Hepatocyte (in vitro differentiated cells): ENCODE results near the gene HIC2. TPM values are rescaled to one million over a fixed set of nuclear protein-coding genes. Genes with fewer than 3 reads are reported as not detected.
"Not testable (repeated sequence)": the region's sequence is repeated elsewhere in the genome, so short reads cannot be mapped to it uniquely, and the experiment has no call there.

ENCODE experiments used
- DNase-seq: peaks from one replicate; pipeline ENCODE4 v3.0.0-alpha.2; 2016; ENCODE audit warnings: low spot score
- H2AFZ ChIP-seq: fragments of 200-600 bp; sonication (generic); 2 replicates; pipeline ENCODE4 v1.6.0; 2016; ENCODE audit warnings: antibody characterized with exemption, mild to moderate bottlenecking
- H3K27ac ChIP-seq: fragments of 200-600 bp; sonication (generic); 2 replicates; pipeline ENCODE4 v1.5.1; 2016; ENCODE audit warnings: mild to moderate bottlenecking
- H3K27me3 ChIP-seq: fragments of 200-600 bp; sonication (generic); 2 replicates; pipeline ENCODE4 v1.6.1; 2016
- H3K36me3 ChIP-seq: fragments of 200-600 bp; sonication (generic); replicated peaks from 2 replicates; pipeline ENCODE4 v1.5.1; 2016; ENCODE audit warnings: low read depth; ENCODE audit not compliant: insufficient read depth
- H3K4me1 ChIP-seq: fragments of 200-600 bp; sonication (generic); 2 replicates; pipeline ENCODE4 v1.5.1; 2016; ENCODE audit warnings: mild to moderate bottlenecking, moderate library complexity; ENCODE audit not compliant: insufficient read depth
- H3K4me2 ChIP-seq: fragments of 200-600 bp; sonication (generic); 2 replicates; pipeline ENCODE4 v1.6.0; 2016
- H3K4me3 ChIP-seq: fragments of 200-600 bp; sonication (generic); 2 replicates; pipeline ENCODE4 v1.5.1; 2016; ENCODE audit warnings: mild to moderate bottlenecking
- H3K79me2 ChIP-seq: fragments of 200-600 bp; sonication (generic); 2 replicates; pipeline ENCODE4 v1.6.0; 2017; ENCODE audit warnings: mild to moderate bottlenecking
- H3K9me2 ChIP-seq: fragments of 200-600 bp; sonication (generic); replicated peaks from 2 replicates; pipeline ENCODE4 v1.6.0; 2017; ENCODE audit warnings: mild to moderate bottlenecking; ENCODE audit not compliant: insufficient read depth
- H3K9me3 ChIP-seq: fragments of 200-600 bp; sonication (generic); 2 replicates; pipeline ENCODE4 v1.5.1; 2016; ENCODE audit warnings: low read depth, mild to moderate bottlenecking
- H4K20me1 ChIP-seq: fragments of 200-600 bp; sonication (generic); 2 replicates; pipeline ENCODE4 v1.6.0; 2016; ENCODE audit warnings: mild to moderate bottlenecking; ENCODE audit not compliant: insufficient read depth, poor library complexity, severe bottlenecking
- EZH2 ChIP-seq: fragments of 200-600 bp; sonication (generic); IDR thresholded peaks from 2 replicates; pipeline ENCODE4 v1.6.1; 2016; ENCODE audit warnings: antibody characterized with exemption, mild to moderate bottlenecking, borderline replicate concordance
- EZH2phosphoT487 ChIP-seq: fragments of 200-600 bp; sonication (generic); IDR thresholded peaks from one replicate; pipeline ENCODE4 v1.6.1; 2018; ENCODE audit warnings: antibody characterized with exemption, mild to moderate bottlenecking, low read depth, moderate library complexity; ENCODE audit not compliant: unreplicated experiment, severe bottlenecking
- WGBS: methylation state at CpG from one replicate; pipeline ENCODE4 v1.1.6; 2016; ENCODE audit warnings: low lambda C conversion rate; ENCODE audit errors: missing lambda C conversion rate; 5-methylcytosine and 5-hydroxymethylcytosine counted together
- polyA plus RNA-seq: library from polyadenylated mRNA; unstranded; fragments of >200 nt; fragmentation: Nextera tagmentation; extraction: Ambion mirVana; gene quantifications from 2 replicates; pipeline ENCODE4 v1.2.1, GENCODE V29; 2016
- total RNA-seq: library from RNA; depleted of rRNA; stranded (reverse); fragments of >200 nt; gene quantifications from 2 replicates; pipeline ENCODE4 v1.2.3, GENCODE V29; 2014
- TF ChIP-seq, protein P1 (sequence below): fragments of 200-600 bp; sonication (generic); IDR thresholded peaks from 2 replicates; pipeline ENCODE4 v1.5.1; 2016; ENCODE audit warnings: antibody characterized with exemption, mild to moderate bottlenecking; ENCODE audit not compliant: poor library complexity

Gene HIC2
- total and polyA plus RNA-seq, 2 experiments from 2014 or later = 11.4 to 21.2 TPM

DNA sequence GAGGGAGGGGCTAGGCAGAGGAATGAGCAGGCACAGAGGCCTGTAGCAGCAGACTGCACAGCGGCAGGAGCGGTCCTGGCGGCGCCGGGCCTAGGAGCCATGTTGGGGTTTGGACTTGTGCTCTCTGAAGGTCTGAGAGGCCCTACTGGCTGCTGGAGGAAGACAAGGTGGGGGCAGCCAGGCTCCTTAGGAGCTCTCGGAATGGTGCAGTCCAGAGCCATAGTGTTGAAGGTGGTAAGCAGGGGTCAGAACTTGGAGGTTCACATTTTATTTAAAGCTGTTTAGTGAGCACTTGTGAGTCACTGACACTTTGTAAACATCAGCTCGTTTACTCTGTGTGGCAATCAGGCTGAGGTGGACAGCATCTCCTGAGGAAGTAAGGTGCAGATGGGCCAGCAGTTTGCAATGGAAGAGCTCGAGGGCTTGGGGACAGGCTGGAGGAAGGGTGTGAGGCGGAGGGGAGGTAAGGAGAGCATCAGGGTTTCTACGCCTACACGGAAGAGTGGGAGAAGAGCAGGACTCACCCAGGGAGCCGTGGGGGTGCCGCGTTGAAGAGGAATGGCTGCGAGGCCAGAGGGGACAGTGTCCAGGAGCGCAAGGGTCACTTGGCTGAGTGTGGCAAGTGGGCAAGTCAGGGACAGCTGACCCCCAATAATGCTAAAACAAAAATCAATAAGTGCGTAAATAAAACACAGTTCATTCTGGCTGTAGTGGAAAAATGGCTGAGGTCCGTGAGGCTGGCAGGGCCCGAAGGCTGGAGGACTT is 40.0 kb downstream of the HIC2 start:
- Histone ChIP-seq H3K4me2 (peak overlapping the region; percentile 53), H3K79me2 (peaks cover 3% of the 10 kb centered on the region), H4K20me1 (no peaks in the 10 kb centered on the region), H3K9me3 (no peaks in the 10 kb centered on the region), H2AFZ (no peak overlapping the region), H3K9me2 (no peaks in the 10 kb centered on the region), H3K4me3 (no peak overlapping the region), H3K4me1 (peaks cover 4% of the 10 kb centered on the region), H3K27me3 (no peaks in the 10 kb centered on the region), H3K36me3 (no peaks in the 10 kb centered on the region), H3K27ac (peak overlapping the region; percentile 59)
- TF ChIP-seq EZH2phosphoT487 (no peak), EZH2 (no peak)
- TF ChIP-seq, protein P1, sequence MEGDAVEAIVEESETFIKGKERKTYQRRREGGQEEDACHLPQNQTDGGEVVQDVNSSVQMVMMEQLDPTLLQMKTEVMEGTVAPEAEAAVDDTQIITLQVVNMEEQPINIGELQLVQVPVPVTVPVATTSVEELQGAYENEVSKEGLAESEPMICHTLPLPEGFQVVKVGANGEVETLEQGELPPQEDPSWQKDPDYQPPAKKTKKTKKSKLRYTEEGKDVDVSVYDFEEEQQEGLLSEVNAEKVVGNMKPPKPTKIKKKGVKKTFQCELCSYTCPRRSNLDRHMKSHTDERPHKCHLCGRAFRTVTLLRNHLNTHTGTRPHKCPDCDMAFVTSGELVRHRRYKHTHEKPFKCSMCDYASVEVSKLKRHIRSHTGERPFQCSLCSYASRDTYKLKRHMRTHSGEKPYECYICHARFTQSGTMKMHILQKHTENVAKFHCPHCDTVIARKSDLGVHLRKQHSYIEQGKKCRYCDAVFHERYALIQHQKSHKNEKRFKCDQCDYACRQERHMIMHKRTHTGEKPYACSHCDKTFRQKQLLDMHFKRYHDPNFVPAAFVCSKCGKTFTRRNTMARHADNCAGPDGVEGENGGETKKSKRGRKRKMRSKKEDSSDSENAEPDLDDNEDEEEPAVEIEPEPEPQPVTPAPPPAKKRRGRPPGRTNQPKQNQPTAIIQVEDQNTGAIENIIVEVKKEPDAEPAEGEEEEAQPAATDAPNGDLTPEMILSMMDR = no peak
- WGBS = 66% methylated on average over 19 of the region's 19 CpGs
- peak; percentile 54 for DNase-seq

DNA sequence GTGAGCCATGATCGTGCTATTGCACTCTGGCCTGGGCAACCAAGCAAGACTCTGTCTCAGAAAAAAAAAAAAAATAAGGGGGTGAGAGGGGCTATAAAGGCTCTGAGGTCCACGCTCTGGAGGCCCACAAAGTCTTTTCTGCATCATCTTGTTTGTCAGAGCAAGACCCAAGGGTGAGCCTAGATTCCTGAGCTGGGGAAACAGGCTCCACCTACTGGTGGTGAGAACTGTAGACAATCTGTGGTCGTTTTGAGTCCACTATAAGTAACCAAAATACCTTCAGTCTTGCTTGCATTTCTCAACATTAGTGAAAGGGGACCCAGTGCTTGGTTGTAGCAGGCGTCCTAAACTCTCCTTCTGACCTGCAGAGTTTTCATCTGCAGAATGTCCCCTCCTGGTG is 45.5 kb downstream of the HIC2 start:
- H3K36me3 ChIP-seq, H3K9me3 ChIP-seq, H3K4me3 ChIP-seq, H3K4me1 ChIP-seq, H3K27me3 ChIP-seq, H3K27ac ChIP-seq, H4K20me1 ChIP-seq, H3K4me2 ChIP-seq, H2AFZ ChIP-seq, H3K79me2 ChIP-seq, DNase-seq, H3K9me2 ChIP-seq: not testable (repeated sequence)
- 100% methylated on average over 1 of the region's 4 CpGs for WGBS

DNA sequence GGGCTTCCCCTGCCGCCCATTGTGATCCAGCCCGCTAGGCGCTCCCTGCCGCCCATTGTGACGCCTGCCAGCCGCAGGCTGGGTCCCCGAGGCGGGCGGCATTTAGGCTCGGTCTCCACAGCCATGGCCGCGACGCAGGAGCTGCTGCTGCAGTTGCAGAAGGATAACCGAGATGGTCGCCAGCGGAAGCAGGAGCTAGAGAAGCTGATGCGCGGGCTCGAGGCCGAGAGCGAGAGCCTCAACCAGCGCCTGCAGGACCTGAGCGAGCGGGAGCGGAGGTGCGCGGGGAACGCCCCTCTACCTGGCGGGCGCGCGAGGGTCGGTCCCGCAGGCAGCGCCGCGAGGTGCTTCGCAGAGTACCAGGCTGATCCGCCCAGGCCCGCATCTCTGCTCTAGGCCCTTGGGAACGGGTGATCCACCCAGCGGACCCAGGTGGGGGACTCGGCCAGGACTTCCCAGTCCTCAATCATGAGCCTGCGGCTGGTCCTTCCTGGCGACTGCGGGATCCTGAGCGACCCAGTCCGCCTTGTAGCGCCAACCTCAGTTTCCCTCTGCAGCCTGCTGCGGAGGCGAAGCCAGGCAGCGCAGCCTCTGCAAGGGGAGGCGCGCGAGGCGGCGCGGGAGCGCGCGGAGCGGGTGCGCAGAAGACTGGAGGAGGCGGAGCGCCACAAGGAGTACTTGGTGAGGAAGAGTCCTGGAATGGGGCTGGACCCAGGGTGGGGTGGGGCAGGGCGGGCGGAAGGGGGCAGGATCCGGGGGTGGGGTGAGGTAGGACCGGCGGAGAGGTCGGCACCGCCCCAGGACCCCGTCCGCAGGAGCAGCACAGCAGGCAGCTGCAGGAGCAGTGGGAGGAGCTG is 50.4 kb downstream of the HIC2 start, which contains the start of gene TMEM191C:
Gene TMEM191C, plus strand, starts transcription at position 51 of the 857 bp plus-strand sequence. Its CDS starts 73 bp downstream, at position 124.
- 0% methylated on average over 15 of the region's 74 CpGs for WGBS
- H3K27ac ChIP-seq, H3K4me3 ChIP-seq, H3K9me2 ChIP-seq, DNase-seq, H3K79me2 ChIP-seq, H3K36me3 ChIP-seq, H4K20me1 ChIP-seq, H3K27me3 ChIP-seq, H3K4me1 ChIP-seq, H2AFZ ChIP-seq, H3K9me3 ChIP-seq: not testable (repeated sequence)
- peak within 1 kb of the TSS; percentile 63 for H3K4me2 ChIP-seq

DNA sequence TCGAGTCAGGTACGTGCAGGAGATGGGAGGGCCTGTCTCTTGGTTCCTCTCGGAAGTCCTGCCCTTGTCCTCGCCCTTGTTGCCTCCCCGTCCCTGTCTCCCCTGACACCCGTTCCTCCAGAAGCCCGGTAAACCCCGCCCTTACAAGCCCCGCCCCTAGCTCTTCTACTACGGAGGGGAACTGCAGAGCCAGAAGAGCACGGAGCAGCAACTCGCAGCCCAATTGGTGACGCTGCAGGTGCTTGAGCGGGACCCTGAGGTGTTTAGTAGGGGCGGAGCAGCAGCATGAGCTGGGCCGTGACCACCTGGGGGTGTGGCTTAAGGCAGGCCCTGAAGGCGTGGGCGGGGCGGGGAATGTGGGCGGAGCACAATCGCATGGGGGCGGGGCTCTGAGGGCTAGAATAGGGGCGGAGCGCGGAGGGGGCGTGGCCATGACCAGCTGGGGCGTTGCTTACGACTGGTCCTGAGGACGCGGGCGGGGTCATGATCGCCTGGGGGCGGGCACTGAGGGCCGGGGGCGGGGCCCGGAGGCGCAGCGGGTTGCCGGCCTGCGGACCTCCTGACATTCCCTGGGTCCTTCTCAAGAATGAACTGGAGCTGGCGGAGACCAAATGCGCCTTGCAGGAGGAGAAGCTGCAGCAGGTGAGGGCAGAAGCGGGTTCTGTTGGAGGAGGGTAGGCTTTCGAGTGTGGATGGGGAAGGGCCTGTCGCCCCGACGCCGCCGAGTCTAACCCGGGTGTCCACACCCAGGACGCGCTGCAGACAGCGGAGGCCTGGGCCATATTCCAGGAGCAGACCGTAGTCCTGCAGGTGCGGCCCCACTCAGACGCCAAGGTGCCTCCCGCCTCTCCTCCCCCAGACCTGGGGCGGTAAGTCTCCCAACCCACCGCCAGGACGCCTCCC is 51.3 kb downstream of the HIC2 start:
- not testable (repeated sequence) for H3K27ac ChIP-seq
- H3K4me2 ChIP-seq = peak overlapping the region; percentile 63

DNA sequence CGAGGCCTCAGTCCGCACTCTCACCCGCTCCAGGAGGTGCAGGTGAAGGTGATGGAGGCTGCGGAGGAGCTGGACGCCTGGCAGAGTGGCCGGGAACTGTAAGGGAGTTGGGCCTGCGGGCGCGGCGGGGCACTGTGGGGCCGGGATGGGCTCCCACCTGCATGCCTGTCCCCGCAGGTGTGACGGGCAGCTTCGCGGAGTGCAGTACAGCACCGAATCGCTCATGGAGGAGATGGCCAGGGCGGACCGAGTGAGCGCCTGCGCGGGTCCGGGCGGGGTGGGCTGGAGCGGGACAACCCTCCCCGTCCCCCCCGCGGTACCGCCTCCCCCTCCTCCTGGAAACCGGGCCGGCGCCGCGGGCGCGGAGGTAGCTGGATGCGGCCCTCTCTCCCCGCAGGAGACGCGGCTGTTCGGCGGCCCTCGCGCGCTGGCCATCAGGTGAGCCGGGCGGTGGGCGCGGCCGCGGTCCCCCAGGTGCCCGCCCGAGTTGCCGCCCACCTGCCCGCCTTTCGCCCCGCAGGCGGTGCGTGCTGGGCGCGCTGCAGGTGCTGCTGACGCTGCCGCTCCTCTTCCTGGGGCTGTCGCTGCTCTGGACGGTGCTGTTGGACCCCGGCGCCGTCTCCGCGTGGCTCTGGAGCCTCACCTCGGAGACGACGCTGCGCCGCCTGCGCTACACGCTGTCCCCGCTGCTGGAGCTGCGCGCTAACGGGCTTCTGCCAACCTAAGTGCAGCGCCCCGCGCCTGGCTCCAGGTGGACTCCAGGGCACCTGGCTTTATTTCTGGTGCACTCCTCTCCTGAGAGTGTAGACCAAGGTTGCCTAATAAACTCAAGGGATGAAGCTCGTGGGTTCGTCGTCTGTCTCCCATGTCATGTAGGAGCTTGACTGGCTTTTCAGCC is 52.2 kb downstream of the HIC2 start:
- not testable (repeated sequence) for H3K4me3 ChIP-seq

More for the DNA sequence above, 51.3 kb downstream of the HIC2 start:
- not testable (repeated sequence) for H4K20me1 ChIP-seq, H3K9me3 ChIP-seq, H3K4me1 ChIP-seq, H3K79me2 ChIP-seq, H2AFZ ChIP-seq, H3K36me3 ChIP-seq, H3K27me3 ChIP-seq, H3K9me2 ChIP-seq, H3K4me3 ChIP-seq
- no CpG with 5 or more reads among the region's 60 CpGs for WGBS
- DNase-seq = peak; percentile 85

DNA sequence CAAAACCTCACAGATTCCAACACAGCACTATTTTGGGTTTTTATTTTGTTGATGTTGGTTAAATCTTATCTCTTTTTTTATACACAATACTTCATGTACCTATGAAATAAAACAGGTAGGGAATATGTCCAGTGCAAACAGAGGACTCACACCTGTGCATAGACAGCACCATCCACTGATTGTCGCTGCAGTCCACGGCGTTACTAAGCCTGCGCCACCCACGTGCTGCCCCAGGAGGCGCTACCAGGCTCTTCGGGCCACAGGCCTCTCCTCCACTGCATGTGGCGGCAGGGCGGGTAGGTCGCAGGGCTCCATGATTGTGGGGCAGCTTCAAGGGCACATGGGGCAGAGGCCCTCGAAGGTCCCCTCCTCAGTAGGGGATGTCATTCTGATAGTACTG is 55.8 kb downstream of the HIC2 start:
- H3K9me3 ChIP-seq, H2AFZ ChIP-seq, H3K79me2 ChIP-seq, H3K36me3 ChIP-seq, H3K4me2 ChIP-seq, H3K4me3 ChIP-seq, H3K4me1 ChIP-seq, H3K27ac ChIP-seq, H4K20me1 ChIP-seq, H3K27me3 ChIP-seq, DNase-seq, H3K9me2 ChIP-seq: not testable (repeated sequence)
- no CpG with 5 or more reads among the region's 11 CpGs for WGBS

More for the DNA sequence above, 52.2 kb downstream of the HIC2 start:
- not testable (repeated sequence) for H4K20me1 ChIP-seq, H3K4me1 ChIP-seq, H3K79me2 ChIP-seq, H3K4me2 ChIP-seq, H3K36me3 ChIP-seq, H3K9me2 ChIP-seq, H3K27me3 ChIP-seq, H2AFZ ChIP-seq, H3K27ac ChIP-seq, DNase-seq, H3K9me3 ChIP-seq
- WGBS = 35% methylated on average over 28 of the region's 87 CpGs
